NCI-H345 treated with DMSO at 0.1 percent for 48 hours (cell line): ENCODE results near the gene FAM53A.
"Not testable (repeated sequence)": the region's sequence is repeated elsewhere in the genome, so short reads cannot be mapped to it uniquely, and the experiment has no call there.

Experiments
- DNase-seq: peaks from one replicate; lab custom pipeline; 2025; ENCODE audit not compliant: unreplicated experiment; lab: John Stamatoyannopoulos, UW

FAM53A gene

GRCh38 chr4:1686440-1687036 is 2.4 kb upstream of the FAM53A start:
- no peak for DNase-seq

- DNase-seq = no peak
These were observed 1.4 kb upstream of the FAM53A start for GRCh38 chr4:1685235-1686150.

- no peak for DNase-seq
These were observed 557 bp upstream of the FAM53A start for GRCh38 chr4:1684506-1685234.

GRCh38 chr4:1683261-1683735 is 815 bp downstream of the FAM53A start:
- no peak for DNase-seq

GRCh38 chr4:1682860-1683259 is 1.3 kb downstream of the FAM53A start:
- no peak for DNase-seq

GRCh38 chr4:1678244-1678643 is 5.9 kb downstream of the FAM53A start:
- no peak for DNase-seq

- DNase-seq = no peak
These were observed 7.2 kb downstream of the FAM53A start for GRCh38 chr4:1676605-1677525.

- no peak for DNase-seq
These were observed 8.3 kb downstream of the FAM53A start for GRCh38 chr4:1675802-1676137.

- no peak for DNase-seq
These were observed 8.8 kb downstream of the FAM53A start for GRCh38 chr4:1675136-1675801.

GRCh38 chr4:1674682-1675081 is 9.4 kb downstream of the FAM53A start:
- no peak for DNase-seq

- no peak for DNase-seq
These were observed 10.4 kb downstream of the FAM53A start for GRCh38 chr4:1673671-1674070.

- DNase-seq = not testable (repeated sequence)
These were observed 13.1 kb downstream of the FAM53A start for GRCh38 chr4:1671011-1671410.

- DNase-seq = no peak
These were observed 13.8 kb downstream of the FAM53A start for GRCh38 chr4:1670279-1670678.

- no peak for DNase-seq
These were observed 14.3 kb downstream of the FAM53A start for GRCh38 chr4:1669850-1670249.

- no peak for DNase-seq
These were observed 14.8 kb downstream of the FAM53A start for GRCh38 chr4:1669270-1669669.

GRCh38 chr4:1668488-1668840 is 15.6 kb downstream of the FAM53A start:
- DNase-seq = no peak

GRCh38 chr4:1667273-1667672 is 16.8 kb downstream of the FAM53A start:
- no peak for DNase-seq

GRCh38 chr4:1666391-1666790 is 17.7 kb downstream of the FAM53A start:
- no peak for DNase-seq

- no peak for DNase-seq
These were observed 20.0 kb downstream of the FAM53A start for GRCh38 chr4:1664141-1664540.

GRCh38 chr4:1663549-1663948 is 20.6 kb downstream of the FAM53A start:
- no peak for DNase-seq
